A549 (cell line): ENCODE data around the gene PIKFYVE.

Source experiments
- EHMT2 ChIP-seq: fragments of 200-600 bp; sonication (generic); IDR thresholded peaks from 2 replicates; pipeline ENCODE4 v1.6.1; 2016; ENCODE audit warnings: antibody characterized with exemption, low read depth, mild to moderate bottlenecking, moderate library complexity
- EP300 ChIP-seq, 2 experiments: fragments of >200 bp; sonication (Bioruptor Twin); formaldehyde crosslinking; IDR thresholded peaks; 2 replicates in 1 of 2; 3 replicates in 1 of 2; pipeline ENCODE4 v1.6.1; 2016 to 2017
- POLR2A ChIP-seq: IDR thresholded peaks from 2 replicates; pipeline ENCODE4 v1.6.1; 2012; ENCODE audit warnings: mild to moderate bottlenecking, low read length
- RAD21 ChIP-seq, 2 experiments: fragments of >200 bp in 1 of 2; sonication (Bioruptor Twin) in 1 of 2; formaldehyde crosslinking in 1 of 2; IDR thresholded peaks in 1 of 2; conservative IDR thresholded peaks in 1 of 2; 2 replicates in 1 of 2; 3 replicates in 1 of 2; pipeline ENCODE4 v1.6.1; 2012 to 2018; ENCODE audit warnings: inconsistent platforms in 1 of 2
- RNF2 ChIP-seq: fragments of 200-600 bp; sonication (generic); IDR thresholded peaks from 2 replicates; pipeline ENCODE4 v1.6.1; 2016; ENCODE audit warnings: low read depth, mild to moderate bottlenecking, antibody characterized with exemption, moderate library complexity, borderline replicate concordance
- SREBF2 ChIP-seq: fragments of 450-650 bp; IDR thresholded peaks from 2 replicates; pipeline ENCODE4 v1.6.1; 2014; ENCODE audit warnings: mild to moderate bottlenecking, moderate library complexity
- TF ChIP-seq, protein P1 (sequence below): fragments of >200 bp; sonication (Bioruptor Twin); formaldehyde crosslinking; IDR thresholded peaks from 3 replicates; pipeline ENCODE4 v1.5.1; 2016
- TF ChIP-seq, protein P2 (sequence below): IDR thresholded peaks from 2 replicates; pipeline ENCODE4 v1.6.1; 2012
- TF ChIP-seq, protein P3 (sequence below): fragments of 200-600 bp; sonication (generic); IDR thresholded peaks from 2 replicates; pipeline ENCODE4 v1.6.1; 2016; ENCODE audit warnings: antibody characterized with exemption, mild to moderate bottlenecking, moderate library complexity

- TF ChIP-seq EHMT2 = no peak
- TF ChIP-seq, protein P1, sequence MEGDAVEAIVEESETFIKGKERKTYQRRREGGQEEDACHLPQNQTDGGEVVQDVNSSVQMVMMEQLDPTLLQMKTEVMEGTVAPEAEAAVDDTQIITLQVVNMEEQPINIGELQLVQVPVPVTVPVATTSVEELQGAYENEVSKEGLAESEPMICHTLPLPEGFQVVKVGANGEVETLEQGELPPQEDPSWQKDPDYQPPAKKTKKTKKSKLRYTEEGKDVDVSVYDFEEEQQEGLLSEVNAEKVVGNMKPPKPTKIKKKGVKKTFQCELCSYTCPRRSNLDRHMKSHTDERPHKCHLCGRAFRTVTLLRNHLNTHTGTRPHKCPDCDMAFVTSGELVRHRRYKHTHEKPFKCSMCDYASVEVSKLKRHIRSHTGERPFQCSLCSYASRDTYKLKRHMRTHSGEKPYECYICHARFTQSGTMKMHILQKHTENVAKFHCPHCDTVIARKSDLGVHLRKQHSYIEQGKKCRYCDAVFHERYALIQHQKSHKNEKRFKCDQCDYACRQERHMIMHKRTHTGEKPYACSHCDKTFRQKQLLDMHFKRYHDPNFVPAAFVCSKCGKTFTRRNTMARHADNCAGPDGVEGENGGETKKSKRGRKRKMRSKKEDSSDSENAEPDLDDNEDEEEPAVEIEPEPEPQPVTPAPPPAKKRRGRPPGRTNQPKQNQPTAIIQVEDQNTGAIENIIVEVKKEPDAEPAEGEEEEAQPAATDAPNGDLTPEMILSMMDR = no peak
- no peak for TF ChIP-seq EP300 (IDR thresholded peaks at IDR 0.05)
- TF ChIP-seq RNF2 = no peak
- TF ChIP-seq, protein P2, sequence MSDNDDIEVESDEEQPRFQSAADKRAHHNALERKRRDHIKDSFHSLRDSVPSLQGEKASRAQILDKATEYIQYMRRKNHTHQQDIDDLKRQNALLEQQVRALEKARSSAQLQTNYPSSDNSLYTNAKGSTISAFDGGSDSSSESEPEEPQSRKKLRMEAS = no peak
- TF ChIP-seq, protein P3, sequence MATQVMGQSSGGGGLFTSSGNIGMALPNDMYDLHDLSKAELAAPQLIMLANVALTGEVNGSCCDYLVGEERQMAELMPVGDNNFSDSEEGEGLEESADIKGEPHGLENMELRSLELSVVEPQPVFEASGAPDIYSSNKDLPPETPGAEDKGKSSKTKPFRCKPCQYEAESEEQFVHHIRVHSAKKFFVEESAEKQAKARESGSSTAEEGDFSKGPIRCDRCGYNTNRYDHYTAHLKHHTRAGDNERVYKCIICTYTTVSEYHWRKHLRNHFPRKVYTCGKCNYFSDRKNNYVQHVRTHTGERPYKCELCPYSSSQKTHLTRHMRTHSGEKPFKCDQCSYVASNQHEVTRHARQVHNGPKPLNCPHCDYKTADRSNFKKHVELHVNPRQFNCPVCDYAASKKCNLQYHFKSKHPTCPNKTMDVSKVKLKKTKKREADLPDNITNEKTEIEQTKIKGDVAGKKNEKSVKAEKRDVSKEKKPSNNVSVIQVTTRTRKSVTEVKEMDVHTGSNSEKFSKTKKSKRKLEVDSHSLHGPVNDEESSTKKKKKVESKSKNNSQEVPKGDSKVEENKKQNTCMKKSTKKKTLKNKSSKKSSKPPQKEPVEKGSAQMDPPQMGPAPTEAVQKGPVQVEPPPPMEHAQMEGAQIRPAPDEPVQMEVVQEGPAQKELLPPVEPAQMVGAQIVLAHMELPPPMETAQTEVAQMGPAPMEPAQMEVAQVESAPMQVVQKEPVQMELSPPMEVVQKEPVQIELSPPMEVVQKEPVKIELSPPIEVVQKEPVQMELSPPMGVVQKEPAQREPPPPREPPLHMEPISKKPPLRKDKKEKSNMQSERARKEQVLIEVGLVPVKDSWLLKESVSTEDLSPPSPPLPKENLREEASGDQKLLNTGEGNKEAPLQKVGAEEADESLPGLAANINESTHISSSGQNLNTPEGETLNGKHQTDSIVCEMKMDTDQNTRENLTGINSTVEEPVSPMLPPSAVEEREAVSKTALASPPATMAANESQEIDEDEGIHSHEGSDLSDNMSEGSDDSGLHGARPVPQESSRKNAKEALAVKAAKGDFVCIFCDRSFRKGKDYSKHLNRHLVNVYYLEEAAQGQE = no peak
- no peak for TF ChIP-seq POLR2A
- TF ChIP-seq SREBF2 = no peak
- no peak for TF ChIP-seq RAD21 (conservative IDR thresholded peaks at IDR 0.05 in 1 of 2, IDR thresholded peaks at IDR 0.05 in 1 of 2)
Measured at GRCh38 chr2:208346756-208347155, 80.7 kb downstream of the PIKFYVE start.
